Suprapubic skin (tissue), 3 donors: Measurements from ENCODE around the gene MYO7B.

Experiments
- POLR2A ChIP-seq, 2 donors: fragments of 450-650 bp; IDR thresholded peaks; one replicate each; pipeline ENCODE4 v1.6.1; 2017; ENCODE audit warnings: antibody characterized with exemption in 2 of 2, mild to moderate bottlenecking in 2 of 2, moderate library complexity in 2 of 2
- TF ChIP-seq, protein P1 (sequence below), 2 donors: fragments of 200-600 bp in 1 of 2; fragments of 450-650 bp in 1 of 2; sonication (generic) in 1 of 2; IDR thresholded peaks; one replicate each; pipeline ENCODE4 v1.5.1; 2016 to 2019; ENCODE audit warnings: antibody characterized with exemption in 2 of 2, mild to moderate bottlenecking in 1 of 2, moderate library complexity in 1 of 2

DNA sequence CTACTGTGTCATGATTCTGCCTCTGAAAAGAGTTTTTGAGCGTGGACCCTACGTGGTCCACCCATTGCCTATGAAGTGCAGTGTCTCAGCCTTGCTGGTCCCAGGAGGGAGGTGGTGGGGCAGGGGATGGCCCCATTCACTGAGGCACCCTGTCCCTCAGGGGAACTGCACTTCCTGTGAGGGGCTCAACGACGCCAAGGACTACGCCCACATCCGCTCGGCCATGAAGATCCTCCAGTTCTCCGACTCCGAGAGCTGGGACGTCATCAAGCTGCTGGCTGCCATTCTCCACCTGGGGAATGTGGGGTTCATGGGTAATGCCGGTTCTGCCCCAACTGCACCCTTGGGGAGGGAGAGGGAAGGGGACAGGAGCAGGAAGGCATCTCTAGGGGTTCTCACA is 42.5 kb downstream of the MYO7B start:
- no peak for TF ChIP-seq POLR2A (IDR thresholded peaks at IDR 0.05)
- TF ChIP-seq, protein P1, sequence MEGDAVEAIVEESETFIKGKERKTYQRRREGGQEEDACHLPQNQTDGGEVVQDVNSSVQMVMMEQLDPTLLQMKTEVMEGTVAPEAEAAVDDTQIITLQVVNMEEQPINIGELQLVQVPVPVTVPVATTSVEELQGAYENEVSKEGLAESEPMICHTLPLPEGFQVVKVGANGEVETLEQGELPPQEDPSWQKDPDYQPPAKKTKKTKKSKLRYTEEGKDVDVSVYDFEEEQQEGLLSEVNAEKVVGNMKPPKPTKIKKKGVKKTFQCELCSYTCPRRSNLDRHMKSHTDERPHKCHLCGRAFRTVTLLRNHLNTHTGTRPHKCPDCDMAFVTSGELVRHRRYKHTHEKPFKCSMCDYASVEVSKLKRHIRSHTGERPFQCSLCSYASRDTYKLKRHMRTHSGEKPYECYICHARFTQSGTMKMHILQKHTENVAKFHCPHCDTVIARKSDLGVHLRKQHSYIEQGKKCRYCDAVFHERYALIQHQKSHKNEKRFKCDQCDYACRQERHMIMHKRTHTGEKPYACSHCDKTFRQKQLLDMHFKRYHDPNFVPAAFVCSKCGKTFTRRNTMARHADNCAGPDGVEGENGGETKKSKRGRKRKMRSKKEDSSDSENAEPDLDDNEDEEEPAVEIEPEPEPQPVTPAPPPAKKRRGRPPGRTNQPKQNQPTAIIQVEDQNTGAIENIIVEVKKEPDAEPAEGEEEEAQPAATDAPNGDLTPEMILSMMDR (IDR thresholded peaks at IDR 0.05), result no peak
